ENCODE data around the gene SEPTIN10.
"Not testable (repeated sequence)": the region's sequence is repeated elsewhere in the genome, so short reads cannot be mapped to it uniquely, and the experiment has no call there.

SEPTIN10 gene

GRCh38 chr2:109649736-109650695, 36.2 kb upstream of the SEPTIN10 start:
- no peak for TF ChIP-seq CTCF (IDR thresholded peaks at IDR 0.05; ENCODE audit: control insufficient read depth, insufficient read depth, low read depth, low read length, missing control alignments)
- no peak for DNase-seq (ENCODE audit: low read depth)
- H3K4me3 ChIP-seq (ENCODE audit: control insufficient read depth, low read depth, low read length) = no peak overlapping the region

DNA sequence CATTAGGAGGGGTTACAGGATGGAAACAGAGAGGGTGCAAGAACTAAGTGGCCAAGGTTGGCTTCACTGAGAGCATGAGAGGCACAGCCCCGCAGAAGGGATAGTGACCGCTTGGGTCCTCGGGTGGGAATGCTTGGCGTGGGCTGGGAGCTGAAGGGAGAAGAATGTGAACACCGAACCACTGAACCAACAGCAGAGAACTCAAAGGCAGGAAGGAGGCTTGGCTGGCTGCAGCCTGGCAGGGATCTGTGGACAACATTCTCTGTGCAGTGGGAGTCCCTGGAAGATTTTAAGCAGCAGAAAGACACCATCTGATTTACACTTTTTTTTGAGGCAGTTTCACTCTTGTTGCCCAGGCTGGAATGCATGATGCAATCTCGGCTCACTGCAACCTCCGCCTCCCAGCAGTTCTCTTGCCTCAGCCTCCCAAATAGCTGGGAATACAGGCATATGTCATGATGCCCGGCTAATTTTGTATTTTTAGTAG, 34.3 kb upstream of the SEPTIN10 start:
- TF ChIP-seq CTCF (IDR thresholded peaks at IDR 0.05; ENCODE audit: control insufficient read depth, insufficient read depth, low read depth, low read length, missing control alignments) = no peak
- DNase-seq (ENCODE audit: low read depth) = peak; percentile 34
- no peak overlapping the region for H3K4me3 ChIP-seq (ENCODE audit: control insufficient read depth, low read depth, low read length)

- TF ChIP-seq CTCF (IDR thresholded peaks at IDR 0.05; ENCODE audit: control insufficient read depth, insufficient read depth, low read depth, low read length, missing control alignments) = no peak
Observed at GRCh38 chr2:109647636-109648035, 33.9 kb upstream of the SEPTIN10 start.

GRCh38 chr2:109646961-109647360, 33.2 kb upstream of the SEPTIN10 start:
- TF ChIP-seq CTCF (IDR thresholded peaks at IDR 0.05; ENCODE audit: control insufficient read depth, insufficient read depth, low read depth, low read length, missing control alignments) = no peak
- no peak overlapping the region for H3K4me3 ChIP-seq (ENCODE audit: control insufficient read depth, low read depth, low read length)
- no peak for DNase-seq (ENCODE audit: low read depth)

More at GRCh38 chr2:109647636-109648035, 33.9 kb upstream of the SEPTIN10 start:
- H3K4me3 ChIP-seq (ENCODE audit: control insufficient read depth, low read depth, low read length) = no peak overlapping the region
- DNase-seq (ENCODE audit: low read depth) = peak; percentile 44

DNA sequence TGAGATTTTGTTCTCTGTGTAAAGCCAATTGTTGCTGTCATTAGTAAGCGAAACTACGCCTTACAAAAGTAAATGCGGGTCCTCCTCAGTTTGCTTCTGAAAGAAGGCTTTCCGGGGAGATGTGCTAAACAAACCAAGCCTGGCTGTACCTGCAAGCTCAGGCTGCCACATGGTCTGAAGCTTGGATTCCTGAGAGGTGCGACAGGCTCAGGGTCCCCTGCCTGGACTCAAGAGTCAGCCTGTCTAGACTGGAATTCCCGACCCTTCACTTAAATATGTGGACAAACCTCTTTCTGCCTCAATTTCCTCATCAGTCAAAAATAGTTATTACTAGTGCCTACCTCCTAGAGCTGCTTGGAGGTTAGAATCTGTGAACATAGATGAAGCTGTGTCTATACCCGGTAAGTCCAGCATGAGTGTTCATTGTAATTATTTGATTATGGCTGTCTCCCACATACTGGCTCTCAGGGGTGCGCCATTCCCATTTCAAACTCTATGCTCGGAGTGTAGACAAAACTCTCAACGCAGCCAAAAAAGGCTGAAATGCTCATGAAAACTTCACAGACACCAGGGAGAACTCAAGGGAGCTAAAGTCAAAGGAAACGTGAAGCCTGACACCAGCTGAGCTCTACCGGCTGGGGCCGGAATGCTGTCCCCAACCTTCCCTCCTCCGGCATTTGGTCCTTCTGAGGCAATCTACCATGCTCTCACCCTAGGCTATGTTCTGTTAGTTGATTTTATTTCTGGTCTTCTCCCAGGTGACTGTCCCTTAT, 31.8 kb upstream of the SEPTIN10 start:
- no peak for TF ChIP-seq CTCF (IDR thresholded peaks at IDR 0.05; ENCODE audit: control insufficient read depth, insufficient read depth, low read depth, low read length, missing control alignments)
- DNase-seq (ENCODE audit: low read depth) = no peak
- no peak overlapping the region for H3K4me3 ChIP-seq (ENCODE audit: control insufficient read depth, low read depth, low read length)

- no peak for TF ChIP-seq CTCF (IDR thresholded peaks at IDR 0.05; ENCODE audit: control insufficient read depth, insufficient read depth, low read depth, low read length, missing control alignments)
- no peak for DNase-seq (ENCODE audit: low read depth)
Observed at GRCh38 chr2:109644571-109645275, 31.0 kb upstream of the SEPTIN10 start.

DNA sequence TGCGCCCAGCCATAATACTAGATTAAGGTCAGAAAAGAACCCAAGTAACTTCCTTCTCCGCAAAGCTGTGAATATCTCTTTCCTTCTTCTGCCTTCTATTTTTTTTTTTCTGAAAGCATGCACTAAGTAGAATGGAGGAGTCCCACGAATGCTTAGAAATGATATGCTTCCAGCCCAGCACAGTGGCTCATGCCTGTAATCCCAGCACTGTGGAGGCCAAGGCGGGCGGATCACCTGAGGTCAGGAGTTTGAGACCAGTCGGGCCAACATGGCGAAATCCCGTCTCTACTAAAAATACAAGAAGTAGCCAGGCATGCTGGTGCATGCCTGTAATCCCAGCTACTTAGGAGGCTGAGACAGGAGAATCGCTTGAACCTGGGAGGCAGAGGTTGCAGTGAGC, 26.2 kb upstream of the SEPTIN10 start:
- not testable (repeated sequence) for H3K4me3 ChIP-seq (ENCODE audit: control insufficient read depth, low read depth, low read length); DNase-seq (ENCODE audit: low read depth)

More at GRCh38 chr2:109644571-109645275, 31.0 kb upstream of the SEPTIN10 start:
- no peak overlapping the region for H3K4me3 ChIP-seq (ENCODE audit: control insufficient read depth, low read depth, low read length)

Measured in AG09309 (cell line).